ENCODE data around the gene COG6. TPM values are rescaled to one million over a fixed set of nuclear protein-coding genes. Genes with fewer than 3 reads are reported as not detected.

COG6 gene
- total and polyA plus RNA-seq, 2 of the 8 experiments (the other 6 are each of a cell fraction or from before 2014, with no cell fraction given): 8.8 to 22.3 TPM

GRCh38 chr13:39748961-39749360 is 93.5 kb downstream of the COG6 start:
- WGBS, 2 experiments (ENCODE audit: extremely low coverage in 1 of 2, insufficient coverage in 1 of 2, insufficient read length in 1 of 2, insufficient replicate concordance in 2 of 2, low coverage in 1 of 2, low lambda C conversion rate in 2 of 2, missing lambda C conversion rate in 1 of 2): 52% methylated on average over 1 of the region's 1 CpG; no CpG with 5 or more reads in 1 of the 2 experiments
- Histone ChIP-seq H3K4me1 (replicated peaks in 1 of 4; ENCODE audit: control insufficient read depth in 3 of 4, insufficient read depth in 4 of 4, low read length in 3 of 4) (no peaks in the 10 kb centered on the region), H3K23ac (ENCODE audit: insufficient read length) (no peak overlapping the region), H2BK20ac (ENCODE audit: low read length) (no peak overlapping the region), H3K36me3 (ENCODE audit: control insufficient read depth in 2 of 4, insufficient read depth in 4 of 4, low read length in 3 of 4) (no peaks in the 10 kb centered on the region), H2AK5ac (ENCODE audit: low read depth, low read length) (no peak overlapping the region), H2BK15ac (ENCODE audit: low read length) (no peak overlapping the region), H3K4me3 (ENCODE audit: extremely low read depth in 1 of 4, insufficient read depth in 2 of 4, low read depth in 3 of 4, low read length in 4 of 4) (no peak overlapping the region), H2BK12ac (ENCODE audit: low read depth, low read length) (no peak overlapping the region), H3K79me2 (ENCODE audit: control insufficient read depth in 1 of 2, insufficient read depth in 2 of 2, low read length in 2 of 2) (no peaks in the 10 kb centered on the region), H3K14ac (ENCODE audit: insufficient read length) (no peak overlapping the region), H3K23me2 (ENCODE audit: low read depth, low read length) (no peaks in the 10 kb centered on the region), H3K9ac (replicated peaks in 1 of 4; ENCODE audit: extremely low read depth in 1 of 4, low read depth in 3 of 4, low read length in 3 of 4) (no peak overlapping the region), H3K27me3 (replicated peaks in 1 of 4; ENCODE audit: control insufficient read depth in 3 of 4, extremely low read depth in 1 of 4, insufficient read depth in 3 of 4, low read length in 3 of 4) (no peaks in the 10 kb centered on the region), H3K4me2 (ENCODE audit: insufficient read depth in 1 of 2, low read depth in 2 of 2, low read length in 2 of 2) (no peak overlapping the region), H3K79me1 (ENCODE audit: low read depth, low read length) (no peaks in the 10 kb centered on the region), H4K91ac (replicated peaks; ENCODE audit: insufficient read length, low read length) (no peak overlapping the region), H2BK5ac (ENCODE audit: low read depth, low read length) (no peak overlapping the region), H3K27ac (ENCODE audit: low read depth, low read length) (no peak overlapping the region), H2AFZ (ENCODE audit: low read length) (no peak overlapping the region), H4K5ac (ENCODE audit: insufficient read length, low read depth, low read length) (no peak overlapping the region), H2BK120ac (replicated peaks; ENCODE audit: low read depth, low read length) (no peak overlapping the region), H3K9me3 (ENCODE audit: insufficient read depth in 2 of 2, low read depth in 1 of 2, low read length in 1 of 2) (no peaks in the 10 kb centered on the region), H3K18ac (ENCODE audit: extremely low read depth, low read length) (no peak overlapping the region), H3K4ac (replicated peaks; ENCODE audit: insufficient read length, low read depth, low read length) (no peak overlapping the region), H4K8ac (ENCODE audit: extremely low read depth, insufficient read depth, low read length) (no peak overlapping the region), H4K20me1 (replicated peaks in 1 of 2; ENCODE audit: control insufficient read depth in 1 of 2, insufficient read depth in 2 of 2, low read length in 2 of 2) (no peaks in the 10 kb centered on the region), H3K56ac (replicated peaks; ENCODE audit: insufficient read length, low read depth, low read length) (no peak overlapping the region)
- ChIA-PET POLR2A (ENCODE audit: partially characterized antibody) (no interaction called here), CTCF (ENCODE audit: partially characterized antibody) (interaction anchor here (0.9 kb wide), 1 partner anchor 269 kb away, joined by 3 read pairs; no protein-coding TSS in a partner anchor)
- TF ChIP-seq RBBP5 (IDR thresholded peaks at IDR 0.05; ENCODE audit: borderline replicate concordance, low read depth, low read length): no peak
- no peak for TF ChIP-seq HDAC2 (IDR thresholded peaks at IDR 0.05; ENCODE audit: borderline replicate concordance in 1 of 2, low read depth in 2 of 2, low read length in 2 of 2)
- no peak for TF ChIP-seq SIN3A (conservative IDR thresholded peaks at IDR 0.05 in 1 of 2, IDR thresholded peaks at IDR 0.05 in 1 of 2; ENCODE audit: low read depth in 1 of 2, low read length in 2 of 2)
- no peak for TF ChIP-seq SUZ12 (IDR thresholded peaks at IDR 0.05; ENCODE audit: low read length)
- TF ChIP-seq CBX5 (IDR thresholded peaks at IDR 0.05; ENCODE audit: low read depth, low read length): no peak
- no peak for TF ChIP-seq CHD2 (IDR thresholded peaks at IDR 0.05; ENCODE audit: low read length)
- no peak for FAIRE-seq
- DNase-seq (ENCODE audit: low read depth in 1 of 2, low spot score in 2 of 2): no peak
